ENCODE data around the gene PRSS33.

- no peak for TF ChIP-seq POLR2A (IDR thresholded peaks at IDR 0.05; ENCODE audit: low read length)
- TF ChIP-seq GATA1 (IDR thresholded peaks at IDR 0.05; ENCODE audit: low read depth, low read length) = no peak
These were observed 14.0 kb downstream of the PRSS33 start for GRCh38 chr16:2773188-2773968.

All from erythroblast (primary cell).